Stimulated activated CD4-positive, alpha-beta T cell treated with anti-CD3 and anti-CD28 coated beads, Interleukin-12 subunit alpha, Interleukin-12 subunit beta, amount 100 ng/mL, for 48 hours (primary cell): ENCODE measurements around the gene INTS1.

Source experiments
- DNase-seq, 3 donors: peaks; one replicate each; pipeline ENCODE4 v3.0.0-alpha.2; 2020; ENCODE audit warnings: low read depth in 2 of 3, low spot score in 1 of 3

Gene INTS1

DNA sequence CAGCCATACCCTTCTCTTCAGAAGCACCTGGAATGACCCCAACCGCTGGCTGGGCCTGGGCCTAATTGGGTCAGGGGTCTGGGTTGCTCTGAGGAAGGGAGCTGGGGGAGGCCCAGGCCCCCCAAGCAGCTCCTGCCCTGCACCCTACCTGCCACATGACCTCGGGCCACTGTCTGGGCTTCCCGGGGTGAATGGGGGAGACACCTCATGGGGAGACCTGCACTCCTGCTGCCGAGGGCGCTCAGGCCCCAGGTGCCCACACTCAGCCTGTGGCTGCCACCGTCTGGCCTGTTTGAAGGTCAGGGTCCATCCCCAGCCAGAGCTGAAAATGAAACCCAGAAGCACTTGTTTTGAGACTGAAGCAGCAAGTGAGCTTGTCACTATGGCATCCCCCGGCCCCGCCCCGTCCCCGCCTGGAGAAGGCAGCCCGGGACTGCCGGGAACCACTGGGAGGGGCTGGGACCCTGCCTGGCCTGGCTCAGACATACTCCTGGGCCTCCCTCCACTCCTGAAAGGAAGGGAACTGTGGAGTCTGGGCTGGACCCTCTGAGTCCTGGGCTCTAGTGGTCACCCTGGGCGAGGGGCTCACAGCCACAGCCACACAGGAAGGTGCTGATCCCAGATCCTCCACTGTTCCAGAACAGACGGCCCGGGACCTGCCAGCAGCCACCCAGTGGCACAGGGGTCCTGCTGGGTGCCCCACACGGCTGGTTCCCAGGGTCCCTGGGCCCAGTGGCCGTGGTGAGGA lies 37.5 kb downstream of the INTS1 start:
- DNase-seq: no peak

GRCh38 chr7:1464694-1465093 lies 39.5 kb downstream of the INTS1 start:
- DNase-seq: no peak

DNA sequence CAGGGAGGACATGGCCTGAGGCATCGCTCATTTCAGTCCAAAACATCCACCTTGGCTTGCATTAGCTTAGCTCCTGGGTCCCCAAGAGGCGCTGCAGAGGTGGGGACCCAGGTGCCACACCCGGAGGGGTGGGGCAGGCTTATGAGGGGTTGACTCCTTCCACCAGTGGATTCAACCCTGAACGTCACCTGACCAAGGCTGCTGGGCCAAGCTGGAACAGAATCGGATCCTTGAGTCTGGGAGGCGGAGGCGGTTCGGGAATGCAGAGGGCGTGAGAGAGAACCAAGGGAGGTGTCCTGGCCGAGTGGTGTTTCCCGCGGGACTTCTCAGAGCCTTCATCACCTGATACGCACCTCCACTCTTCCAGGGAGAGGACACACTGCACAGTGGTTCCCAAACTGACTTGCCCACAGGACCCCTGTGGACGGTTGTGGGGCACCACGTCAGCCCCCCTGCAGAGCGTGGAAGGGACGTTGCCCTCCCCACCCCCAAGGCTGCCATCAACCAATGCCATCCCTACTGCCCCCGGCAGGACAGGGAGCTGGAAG lies 40.4 kb downstream of the INTS1 start:
- no peak for DNase-seq

DNA sequence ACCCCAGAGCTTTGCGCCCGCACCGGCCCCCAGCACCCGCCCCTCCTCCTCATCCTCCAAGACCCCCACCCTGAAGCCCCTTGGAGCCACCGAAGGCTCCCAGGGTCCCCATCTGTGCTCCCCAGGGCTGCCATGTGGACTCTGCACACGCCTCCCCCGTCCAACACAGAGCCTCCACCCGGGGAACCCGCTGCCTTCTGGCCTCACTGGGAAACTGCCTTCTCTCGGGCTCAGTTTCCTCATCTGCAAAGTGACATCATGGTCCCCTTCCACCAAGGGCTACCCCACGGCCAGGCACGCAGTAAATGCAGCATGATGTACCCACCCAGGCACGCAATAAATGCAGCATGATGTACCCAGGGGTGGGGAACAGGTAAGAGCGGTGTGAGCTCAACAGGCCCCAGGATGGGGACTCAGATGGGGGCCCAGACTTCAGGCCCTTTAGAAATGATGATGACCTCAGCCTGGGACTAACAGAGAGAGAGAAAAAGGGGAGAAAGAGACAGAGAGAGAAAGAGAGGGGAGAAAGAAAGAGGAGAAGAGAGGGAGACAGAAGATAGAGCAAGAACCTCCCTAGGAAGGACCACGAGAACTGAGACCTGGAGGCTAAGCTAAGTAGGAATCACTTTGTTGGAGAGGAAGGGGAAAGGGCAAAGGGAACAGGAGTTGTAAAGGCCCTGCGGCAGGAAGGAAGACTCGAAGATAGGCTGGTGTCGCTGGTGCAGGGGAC lies 42.4 kb downstream of the INTS1 start:
- no peak for DNase-seq

DNA sequence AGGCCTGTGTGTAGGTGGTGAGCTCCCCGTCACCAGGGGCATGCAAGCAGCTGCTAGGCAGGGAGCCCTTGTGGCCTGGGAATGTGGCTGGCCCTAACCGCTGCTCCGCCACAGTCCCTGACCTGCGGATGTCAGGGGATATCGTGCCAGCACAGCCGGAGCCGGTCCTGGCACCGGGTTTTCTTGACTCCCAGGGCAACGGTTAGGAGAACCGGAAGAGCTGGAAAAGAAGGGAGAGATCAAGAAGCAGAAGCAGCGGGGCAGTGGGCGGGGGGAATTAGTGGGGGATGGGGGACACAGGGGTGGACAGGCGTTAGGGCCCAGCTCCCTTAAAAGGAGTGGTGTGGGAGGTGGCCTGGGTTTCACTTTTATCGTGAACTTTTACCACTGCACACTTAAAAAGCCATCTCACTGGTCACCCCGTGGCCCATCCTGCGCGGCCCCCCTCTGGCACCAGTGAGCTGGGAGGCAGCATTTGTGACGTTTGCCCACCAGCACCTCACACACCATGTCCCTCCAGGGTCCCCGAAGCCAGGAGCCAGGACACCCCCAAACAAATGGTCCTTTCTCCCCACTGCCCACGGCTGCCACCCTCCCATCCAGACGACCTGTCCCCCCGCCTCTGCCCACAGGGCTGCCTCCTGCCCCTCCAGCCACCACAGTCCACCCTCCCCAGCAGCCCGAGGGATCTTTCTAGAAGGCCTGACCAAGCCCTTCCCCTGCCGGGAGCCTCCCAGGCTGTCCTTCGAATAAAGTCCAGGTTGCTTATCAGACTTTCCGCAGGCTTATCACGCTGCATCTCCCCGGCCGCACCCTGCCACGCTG lies 43.2 kb downstream of the INTS1 start:
- no peak for DNase-seq

GRCh38 chr7:1459920-1460820 lies 44.0 kb downstream of the INTS1 start:
- no peak for DNase-seq

DNA sequence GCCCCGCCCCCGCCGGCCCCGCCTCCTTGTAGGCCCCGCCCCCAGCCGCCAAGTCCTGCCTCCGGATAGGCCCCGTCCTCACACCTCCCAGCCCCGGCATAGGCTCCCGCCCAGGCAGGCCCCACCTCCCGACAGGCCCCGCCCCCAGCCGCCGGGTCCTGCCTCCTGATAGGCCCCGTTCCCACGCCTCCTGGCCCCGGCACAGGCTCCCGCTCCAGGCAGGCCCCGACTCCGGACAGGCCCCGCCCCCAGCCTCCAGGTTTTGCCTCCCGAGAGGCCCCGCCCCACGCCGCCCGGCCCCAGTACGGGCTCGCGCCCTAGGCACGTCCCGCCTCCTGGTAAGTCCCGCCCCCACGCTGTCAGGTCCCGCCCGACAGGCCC lies 44.7 kb downstream of the INTS1 start:
- DNase-seq: peak; percentile 98 to 99 (median 98)

GRCh38 chr7:1458683-1459511 lies 45.3 kb downstream of the INTS1 start, which contains the start of gene MICALL2:
Gene MICALL2, minus strand, starts transcription at chr7:1459470. Its CDS starts 144 bp downstream, at chr7:1459326.
- peak in 1 of 3 donors; percentile 21 for DNase-seq

GRCh38 chr7:1457949-1458682 lies 46.1 kb downstream of the INTS1 start:
- DNase-seq: no peak

DNA sequence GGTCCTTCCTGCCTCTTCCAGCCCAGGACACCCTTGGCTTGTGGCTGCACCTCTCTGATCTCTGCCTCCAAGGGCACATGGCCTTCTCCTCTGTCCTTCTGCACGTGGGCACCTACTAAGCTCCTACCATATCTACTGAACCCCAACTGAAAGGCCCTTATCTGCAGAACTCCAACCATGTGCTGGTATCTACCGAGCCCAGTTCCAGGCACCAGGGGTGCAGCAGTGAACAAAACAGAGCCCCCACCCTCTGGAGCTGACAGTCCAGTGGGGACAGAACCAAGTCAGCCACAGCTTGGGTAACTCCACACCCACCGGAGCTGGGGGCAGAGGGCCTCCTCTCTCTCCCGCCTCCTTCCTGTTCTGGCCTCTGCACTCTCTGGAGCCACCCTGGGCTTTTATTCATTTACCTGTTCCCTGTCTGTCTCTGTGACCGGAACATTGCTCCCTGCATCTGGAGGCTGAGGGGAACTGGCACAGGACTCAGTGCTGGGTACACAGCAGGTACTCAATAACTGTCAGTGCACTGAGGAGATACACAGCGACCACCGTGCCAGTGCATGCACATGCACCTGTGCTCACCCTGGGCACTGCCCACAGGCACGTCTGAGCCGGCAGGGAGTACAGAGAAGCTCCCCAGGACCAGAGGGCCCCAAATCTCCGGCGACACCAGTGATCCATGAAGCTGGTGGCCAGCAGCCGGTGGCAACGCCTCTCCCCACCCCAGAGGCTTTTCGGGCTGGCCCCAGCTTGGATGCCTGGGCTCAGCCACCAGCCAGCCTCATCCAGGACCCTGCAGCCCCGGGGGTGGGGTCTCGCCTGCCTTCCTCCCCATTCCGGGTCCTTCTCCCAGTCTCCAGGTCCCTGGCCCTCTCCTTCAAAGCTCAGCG lies 46.9 kb downstream of the INTS1 start:
- DNase-seq: no peak

DNA sequence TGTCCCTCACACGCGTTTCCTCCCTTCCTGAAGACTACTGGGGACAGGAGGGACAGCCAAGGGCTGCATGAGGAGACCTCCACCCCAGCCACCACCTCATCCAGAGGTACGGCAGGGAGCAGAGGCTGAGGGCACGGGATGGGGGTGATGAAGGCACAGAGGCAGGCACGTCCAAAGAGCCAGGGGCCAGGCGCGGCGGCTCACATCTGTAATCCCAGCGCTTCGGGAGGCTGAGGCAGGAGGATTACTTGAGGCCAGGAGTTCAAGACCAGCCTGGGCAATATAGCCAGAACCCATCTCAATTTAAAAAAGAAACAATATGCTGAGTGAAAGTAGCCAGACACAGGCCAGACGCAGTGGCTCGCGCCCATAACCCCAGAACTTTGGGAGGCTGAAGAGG lies 48.2 kb downstream of the INTS1 start:
- no peak for DNase-seq

DNA sequence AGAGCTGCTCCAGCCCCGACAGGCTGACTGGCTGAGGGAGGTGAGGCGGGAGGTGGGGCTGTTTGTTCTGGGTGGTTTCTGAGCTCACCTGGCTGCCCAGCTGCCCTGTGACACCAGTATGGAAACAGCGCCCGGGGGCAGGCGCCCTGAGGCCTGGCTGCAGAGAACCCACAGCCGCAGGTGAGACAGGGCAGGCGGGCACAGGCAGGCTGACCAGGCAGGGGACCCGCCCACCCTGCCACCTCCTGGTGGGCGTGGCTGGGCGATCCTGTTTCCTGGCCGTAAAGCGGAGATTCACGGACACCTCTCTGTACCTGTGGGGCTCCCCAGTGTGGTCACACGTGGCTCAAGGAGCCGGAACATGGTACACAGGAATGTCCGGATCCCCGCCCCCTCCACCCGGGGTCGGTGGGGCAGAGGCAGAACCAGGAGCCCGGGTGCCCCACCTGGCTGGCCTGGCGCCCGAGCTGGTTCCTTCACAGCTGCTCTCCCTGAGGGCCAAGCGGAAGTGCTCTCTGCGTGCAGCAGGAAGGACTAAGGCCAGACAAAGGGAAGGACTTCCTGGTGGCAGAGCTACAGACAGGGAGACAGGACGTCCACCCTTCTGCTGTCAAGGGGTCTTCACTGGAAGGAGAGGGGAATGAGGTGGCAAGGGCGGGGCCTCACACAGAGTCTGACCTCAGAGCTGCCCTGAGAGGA lies 48.8 kb downstream of the INTS1 start:
- DNase-seq: no peak

GRCh38 chr7:1454542-1454941 lies 49.6 kb downstream of the INTS1 start:
- no peak for DNase-seq

GRCh38 chr7:1452205-1452604 lies 52.0 kb downstream of the INTS1 start:
- DNase-seq: no peak

- no peak for DNase-seq
Measured at GRCh38 chr7:1450987-1451386, 53.2 kb downstream of the INTS1 start.

DNA sequence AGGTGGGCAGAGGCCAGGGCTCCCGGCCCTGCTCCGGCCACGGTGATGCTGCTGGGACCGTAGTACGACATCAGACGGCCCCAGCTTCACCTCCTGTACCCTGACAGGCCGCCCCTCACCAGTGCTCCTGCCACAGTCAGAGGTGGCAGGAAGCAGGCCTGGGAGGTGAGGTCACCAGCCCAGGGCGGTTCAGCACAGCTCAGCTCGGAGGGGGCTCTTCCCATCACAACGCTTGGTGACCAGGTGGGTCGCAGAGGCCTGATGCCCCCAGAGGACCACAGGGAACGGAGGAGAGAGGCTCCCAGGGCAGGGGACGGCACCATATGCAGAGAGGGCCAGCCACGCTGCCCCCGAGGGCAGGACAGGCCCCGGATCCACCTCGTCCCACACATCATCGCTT lies 53.8 kb downstream of the INTS1 start:
- DNase-seq: no peak

DNA sequence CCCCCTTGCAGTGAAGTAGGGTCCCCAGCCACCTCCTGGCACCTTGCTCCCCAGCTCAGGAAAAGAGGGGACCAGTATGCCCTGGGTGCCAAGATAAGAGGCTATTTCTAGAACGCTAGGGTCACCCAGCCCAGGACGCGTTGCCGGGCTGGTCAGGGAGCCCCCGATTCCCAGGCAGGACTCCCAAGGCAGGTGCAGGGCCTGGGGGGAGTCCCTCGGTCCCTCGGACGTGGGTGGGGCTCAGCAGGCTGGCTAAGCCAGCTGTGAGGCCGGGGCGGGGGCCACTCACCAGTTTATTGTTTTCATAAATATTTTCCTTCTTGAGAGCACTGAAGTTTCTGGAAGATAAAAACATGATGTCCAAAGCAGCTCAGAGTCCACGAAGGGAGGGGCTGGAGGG lies 54.2 kb downstream of the INTS1 start:
- no peak for DNase-seq
